ENCODE data around the gene MAP3K13.

DNA sequence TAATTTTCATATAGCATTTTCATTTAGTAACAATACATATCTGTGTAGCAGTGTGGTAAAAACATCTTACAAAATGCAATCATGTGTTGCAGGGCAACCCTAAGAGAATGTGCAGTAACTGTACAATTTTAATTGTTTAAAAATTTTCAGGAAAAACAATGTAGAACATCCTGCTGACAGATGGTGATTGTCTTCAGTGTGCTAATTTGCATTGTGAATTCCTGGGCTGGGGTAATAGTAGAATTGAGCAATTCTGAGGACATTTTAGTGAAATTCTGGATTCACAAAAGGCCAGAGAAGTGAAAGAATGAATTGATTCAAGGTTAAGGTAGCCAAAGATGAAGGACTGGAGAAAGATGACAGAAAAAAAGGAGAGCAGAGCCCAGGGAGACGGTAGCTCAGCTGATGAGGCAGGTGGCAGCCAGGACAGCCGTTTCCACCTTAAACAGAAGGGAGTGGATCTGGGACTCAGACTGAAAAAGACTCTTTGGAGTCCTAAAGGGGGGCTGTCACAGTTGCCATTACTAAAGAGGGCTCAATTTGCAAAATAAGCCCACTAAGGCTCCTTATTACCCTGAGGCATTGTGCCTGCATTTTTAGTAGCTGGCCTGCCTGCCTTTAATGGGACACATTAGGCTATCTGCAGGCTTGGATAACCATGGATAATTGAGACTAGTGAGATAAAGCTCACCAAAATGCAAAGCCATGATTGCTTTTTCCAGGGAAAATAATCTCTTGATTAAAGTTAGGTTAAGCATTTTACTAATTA is 8.6 kb downstream of the MAP3K13 start:
- TF ChIP-seq, protein P1, sequence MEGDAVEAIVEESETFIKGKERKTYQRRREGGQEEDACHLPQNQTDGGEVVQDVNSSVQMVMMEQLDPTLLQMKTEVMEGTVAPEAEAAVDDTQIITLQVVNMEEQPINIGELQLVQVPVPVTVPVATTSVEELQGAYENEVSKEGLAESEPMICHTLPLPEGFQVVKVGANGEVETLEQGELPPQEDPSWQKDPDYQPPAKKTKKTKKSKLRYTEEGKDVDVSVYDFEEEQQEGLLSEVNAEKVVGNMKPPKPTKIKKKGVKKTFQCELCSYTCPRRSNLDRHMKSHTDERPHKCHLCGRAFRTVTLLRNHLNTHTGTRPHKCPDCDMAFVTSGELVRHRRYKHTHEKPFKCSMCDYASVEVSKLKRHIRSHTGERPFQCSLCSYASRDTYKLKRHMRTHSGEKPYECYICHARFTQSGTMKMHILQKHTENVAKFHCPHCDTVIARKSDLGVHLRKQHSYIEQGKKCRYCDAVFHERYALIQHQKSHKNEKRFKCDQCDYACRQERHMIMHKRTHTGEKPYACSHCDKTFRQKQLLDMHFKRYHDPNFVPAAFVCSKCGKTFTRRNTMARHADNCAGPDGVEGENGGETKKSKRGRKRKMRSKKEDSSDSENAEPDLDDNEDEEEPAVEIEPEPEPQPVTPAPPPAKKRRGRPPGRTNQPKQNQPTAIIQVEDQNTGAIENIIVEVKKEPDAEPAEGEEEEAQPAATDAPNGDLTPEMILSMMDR (IDR thresholded peaks at IDR 0.05; ENCODE audit: low read length) = no peak
- TF ChIP-seq EZH2 (IDR thresholded peaks at IDR 0.05; ENCODE audit: borderline replicate concordance, low read length) = no peak
